ENCODE data around the gene PCDHGA10. TPM values are rescaled to one million over a fixed set of nuclear protein-coding genes. Genes with fewer than 3 reads are reported as not detected.
"Not testable (repeated sequence)": the region's sequence is repeated elsewhere in the genome, so short reads cannot be mapped to it uniquely, and the experiment has no call there.

PCDHGA10 gene
- total RNA-seq, 1 experiment from 2014 or later, result 3.8 TPM

DNA sequence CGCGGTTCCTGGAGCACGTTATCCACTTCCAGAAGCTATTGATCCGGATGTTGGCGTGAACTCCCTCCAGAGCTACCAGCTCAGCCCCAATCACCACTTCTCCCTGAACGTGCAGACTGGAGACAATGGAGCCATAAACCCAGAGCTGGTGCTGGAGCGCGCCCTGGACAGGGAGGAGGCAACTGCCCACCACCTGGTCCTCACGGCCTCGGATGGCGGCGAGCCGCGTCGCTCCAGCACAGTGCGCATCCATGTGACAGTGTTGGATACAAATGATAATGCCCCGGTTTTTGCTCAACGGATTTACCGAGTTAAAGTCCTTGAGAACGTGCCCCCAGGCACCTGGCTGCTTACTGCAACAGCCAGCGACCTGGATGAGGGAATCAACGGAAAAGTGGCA lies 9.4 kb upstream of the PCDHGA10 start:
- H3K4me2 ChIP-seq (ENCODE audit: low read length), result no peak overlapping the region
- no peaks in the 10 kb centered on the region for H3K79me2 ChIP-seq (ENCODE audit: insufficient read depth, low read length)
- H3K9me3 ChIP-seq (ENCODE audit: control insufficient read depth in 1 of 2, insufficient read depth in 1 of 2, low read depth in 1 of 2, low read length in 2 of 2), result no peaks in the 10 kb centered on the region; a peak in 1 of 4 replicates
- no peaks in the 10 kb centered on the region for H4K20me1 ChIP-seq (ENCODE audit: insufficient read depth)
- DNase-seq (ENCODE audit: low read depth, low spot score) (no peak), ATAC-seq (no peak)
- ChIA-PET CTCF (interaction anchor here (0.7 kb wide), 1 partner anchor 83 kb away, joined by 3 read pairs; the partner anchor contains the start of gene TAF7), RAD21 (ENCODE audit: low non-redundant PET in 1 of 2, low total read pairs in 2 of 2, uncharacterized antibody in 2 of 2, unreplicated experiment in 2 of 2) (no interaction called here), POLR2A (no interaction called here)
- no TSS peak for BruUV-seq (replicated peaks)
- intact Hi-C loops (cut with micrococcal nuclease), result no loop called here
- no peak overlapping the region for H3K4me3 ChIP-seq (replicated peaks in 1 of 2; ENCODE audit: low read depth in 1 of 2, low read length in 2 of 2)
- no peaks in the 10 kb centered on the region for H3K36me3 ChIP-seq (ENCODE audit: control insufficient read depth in 1 of 2, insufficient read depth in 2 of 2, low read length in 2 of 2)
- H3K27ac ChIP-seq (ENCODE audit: low read depth, low read length), result no peak overlapping the region
- H3K9me2 ChIP-seq (ENCODE audit: insufficient read depth), result no peaks in the 10 kb centered on the region
- TF ChIP-seq RAD21 (IDR thresholded peaks at IDR 0.05; ENCODE audit: low read depth), result no peak
- no peak for TF ChIP-seq TCF7L2 (IDR thresholded peaks at IDR 0.05; ENCODE audit: borderline replicate concordance, extremely low read depth, insufficient read depth, insufficient read length)
- no peak for TF ChIP-seq CEBPB (IDR thresholded peaks at IDR 0.05; ENCODE audit: low read depth)
- no peak for TF ChIP-seq SIN3A (IDR thresholded peaks at IDR 0.05; ENCODE audit: low read depth)
- no peak for TF ChIP-seq ELF1 (IDR thresholded peaks at IDR 0.05; ENCODE audit: borderline replicate concordance, low read depth)
- TF ChIP-seq EZH2phosphoT487 (IDR thresholded peaks at IDR 0.05; ENCODE audit: borderline replicate concordance), result no peak
- TF ChIP-seq FOSL1 (IDR thresholded peaks at IDR 0.05; ENCODE audit: low read depth), result no peak
- no peak for TF ChIP-seq EGR1 (IDR thresholded peaks at IDR 0.05; ENCODE audit: low read depth)
- no peak for TF ChIP-seq POLR2AphosphoS5 (IDR thresholded peaks at IDR 0.05; ENCODE audit: low read depth, low read length)
- no peak overlapping the region for H3K9ac ChIP-seq (ENCODE audit: low read length)
- no peaks in the 10 kb centered on the region for H3K27me3 ChIP-seq (ENCODE audit: insufficient read depth, low read length)
- no peaks in the 10 kb centered on the region for H3K4me1 ChIP-seq (ENCODE audit: control insufficient read depth in 1 of 2, insufficient read depth in 2 of 2, low read length in 2 of 2)
- no peak overlapping the region for H2AFZ ChIP-seq (ENCODE audit: low read depth, low read length, poor library complexity, severe bottlenecking)

DNA sequence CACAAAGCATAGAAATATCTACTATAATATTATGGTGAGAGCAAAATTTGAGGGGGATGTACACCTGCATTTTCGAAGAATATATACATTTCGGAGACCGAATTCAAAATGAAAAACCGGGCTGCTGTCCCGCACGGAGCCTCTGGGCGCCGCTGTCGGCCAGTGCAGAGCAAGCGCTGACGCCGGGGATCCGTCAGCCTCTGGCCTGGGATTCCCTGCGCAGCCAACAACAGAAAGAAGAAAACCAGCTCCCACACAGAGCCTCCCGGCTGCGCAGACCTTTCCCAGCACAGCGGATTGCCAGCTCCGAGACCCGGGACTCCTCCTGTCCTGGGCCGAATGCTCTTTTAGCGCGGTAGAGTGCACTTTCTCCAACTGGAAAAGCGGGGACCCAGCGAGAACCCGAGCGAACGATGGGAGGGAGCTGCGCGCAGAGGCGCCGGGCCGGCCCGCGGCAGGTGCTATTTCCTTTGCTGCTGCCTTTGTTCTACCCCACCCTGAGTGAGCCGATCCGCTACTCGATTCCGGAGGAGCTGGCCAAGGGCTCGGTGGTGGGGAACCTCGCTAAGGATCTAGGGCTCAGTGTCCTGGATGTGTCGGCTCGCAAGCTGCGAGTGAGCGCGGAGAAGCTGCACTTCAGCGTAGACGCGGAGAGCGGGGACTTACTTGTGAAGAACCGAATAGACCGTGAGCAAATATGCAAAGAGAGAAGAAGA lies 4.8 kb upstream of the PCDHGA10 start, which contains the start of gene PCDHGB6:
Gene PCDHGB6 (plus strand): TSS at position 232 of the 716 bp plus-strand sequence. CDS start 182 bp downstream, at position 414.
- not testable (repeated sequence) for DNase-seq (ENCODE audit: low read depth, low spot score)

More for the DNA sequence above, 4.8 kb upstream of the PCDHGA10 start, which contains the start of gene PCDHGB6:
- BruUV-seq (replicated peaks); RAD21 ChIA-PET (ENCODE audit: low non-redundant PET in 1 of 2, low total read pairs in 2 of 2, uncharacterized antibody in 2 of 2, unreplicated experiment in 2 of 2); H3K4me2 ChIP-seq (ENCODE audit: low read length); H3K9ac ChIP-seq (ENCODE audit: low read length); ATAC-seq; intact Hi-C loops (cut with micrococcal nuclease); H3K4me3 ChIP-seq (replicated peaks in 1 of 2; ENCODE audit: low read depth in 1 of 2, low read length in 2 of 2); H3K27me3 ChIP-seq (ENCODE audit: insufficient read depth, low read length); H3K4me1 ChIP-seq (ENCODE audit: control insufficient read depth in 1 of 2, insufficient read depth in 2 of 2, low read length in 2 of 2); H3K27ac ChIP-seq (ENCODE audit: low read depth, low read length); CTCF ChIA-PET; POLR2A ChIA-PET; H3K9me3 ChIP-seq (ENCODE audit: control insufficient read depth in 1 of 2, insufficient read depth in 1 of 2, low read depth in 1 of 2, low read length in 2 of 2); H3K36me3 ChIP-seq (ENCODE audit: control insufficient read depth in 1 of 2, insufficient read depth in 2 of 2, low read length in 2 of 2); H2AFZ ChIP-seq (ENCODE audit: low read depth, low read length, poor library complexity, severe bottlenecking); H3K79me2 ChIP-seq (ENCODE audit: insufficient read depth, low read length); H3K9me2 ChIP-seq (ENCODE audit: insufficient read depth); H4K20me1 ChIP-seq (ENCODE audit: insufficient read depth): not testable (repeated sequence)
- TF ChIP-seq, protein P1, sequence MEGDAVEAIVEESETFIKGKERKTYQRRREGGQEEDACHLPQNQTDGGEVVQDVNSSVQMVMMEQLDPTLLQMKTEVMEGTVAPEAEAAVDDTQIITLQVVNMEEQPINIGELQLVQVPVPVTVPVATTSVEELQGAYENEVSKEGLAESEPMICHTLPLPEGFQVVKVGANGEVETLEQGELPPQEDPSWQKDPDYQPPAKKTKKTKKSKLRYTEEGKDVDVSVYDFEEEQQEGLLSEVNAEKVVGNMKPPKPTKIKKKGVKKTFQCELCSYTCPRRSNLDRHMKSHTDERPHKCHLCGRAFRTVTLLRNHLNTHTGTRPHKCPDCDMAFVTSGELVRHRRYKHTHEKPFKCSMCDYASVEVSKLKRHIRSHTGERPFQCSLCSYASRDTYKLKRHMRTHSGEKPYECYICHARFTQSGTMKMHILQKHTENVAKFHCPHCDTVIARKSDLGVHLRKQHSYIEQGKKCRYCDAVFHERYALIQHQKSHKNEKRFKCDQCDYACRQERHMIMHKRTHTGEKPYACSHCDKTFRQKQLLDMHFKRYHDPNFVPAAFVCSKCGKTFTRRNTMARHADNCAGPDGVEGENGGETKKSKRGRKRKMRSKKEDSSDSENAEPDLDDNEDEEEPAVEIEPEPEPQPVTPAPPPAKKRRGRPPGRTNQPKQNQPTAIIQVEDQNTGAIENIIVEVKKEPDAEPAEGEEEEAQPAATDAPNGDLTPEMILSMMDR (IDR thresholded peaks at IDR 0.05 in 2 of 3, conservative IDR thresholded peaks at IDR 0.05 in 1 of 3; ENCODE audit: borderline replicate concordance in 1 of 3, insufficient read depth in 1 of 3, low read depth in 2 of 3, low read length in 2 of 3), result peak in 1 of 3 experiments; percentile 6; a peak in 1 of 6 replicates
- TF ChIP-seq RAD21 (IDR thresholded peaks at IDR 0.05; ENCODE audit: low read depth), result 0 out of 2 replicates have a peak, but pooled peaks have one; percentile 13
